Measurements from ENCODE around the gene IFITM1. TPM values are rescaled to one million over a fixed set of nuclear protein-coding genes. Genes with fewer than 3 reads are reported as not detected.
"Not testable (repeated sequence)": the region's sequence is repeated elsewhere in the genome, so short reads cannot be mapped to it uniquely, and the experiment has no call there.

Gene IFITM1
- polyA plus RNA-seq, 3 donors = 32.2 to 44.9 (median 33.7) TPM

DNA sequence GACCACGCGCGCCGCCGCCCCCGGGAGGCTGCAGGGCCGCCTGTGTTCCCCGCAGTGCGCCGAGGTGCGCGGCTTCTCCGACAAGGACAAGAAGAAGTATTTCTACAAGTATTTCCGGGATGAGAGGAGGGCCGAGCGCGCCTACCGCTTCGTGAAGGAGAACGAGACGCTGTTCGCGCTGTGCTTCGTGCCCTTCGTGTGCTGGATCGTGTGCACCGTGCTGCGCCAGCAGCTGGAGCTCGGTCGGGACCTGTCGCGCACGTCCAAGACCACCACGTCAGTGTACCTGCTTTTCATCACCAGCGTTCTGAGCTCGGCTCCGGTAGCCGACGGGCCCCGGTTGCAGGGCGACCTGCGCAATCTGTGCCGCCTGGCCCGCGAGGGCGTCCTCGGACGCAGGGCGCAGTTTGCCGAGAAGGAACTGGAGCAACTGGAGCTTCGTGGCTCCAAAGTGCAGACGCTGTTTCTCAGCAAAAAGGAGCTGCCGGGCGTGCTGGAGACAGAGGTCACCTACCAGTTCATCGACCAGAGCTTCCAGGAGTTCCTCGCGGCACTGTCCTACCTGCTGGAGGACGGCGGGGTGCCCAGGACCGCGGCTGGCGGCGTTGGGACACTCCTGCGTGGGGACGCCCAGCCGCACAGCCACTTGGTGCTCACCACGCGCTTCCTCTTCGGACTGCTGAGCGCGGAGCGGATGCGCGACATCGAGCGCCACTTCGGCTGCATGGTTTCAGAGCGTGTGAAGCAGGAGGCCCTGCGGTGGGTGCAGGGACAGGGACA is 32.9 kb upstream of the IFITM1 start:
- no peak for DNase-seq

DNA sequence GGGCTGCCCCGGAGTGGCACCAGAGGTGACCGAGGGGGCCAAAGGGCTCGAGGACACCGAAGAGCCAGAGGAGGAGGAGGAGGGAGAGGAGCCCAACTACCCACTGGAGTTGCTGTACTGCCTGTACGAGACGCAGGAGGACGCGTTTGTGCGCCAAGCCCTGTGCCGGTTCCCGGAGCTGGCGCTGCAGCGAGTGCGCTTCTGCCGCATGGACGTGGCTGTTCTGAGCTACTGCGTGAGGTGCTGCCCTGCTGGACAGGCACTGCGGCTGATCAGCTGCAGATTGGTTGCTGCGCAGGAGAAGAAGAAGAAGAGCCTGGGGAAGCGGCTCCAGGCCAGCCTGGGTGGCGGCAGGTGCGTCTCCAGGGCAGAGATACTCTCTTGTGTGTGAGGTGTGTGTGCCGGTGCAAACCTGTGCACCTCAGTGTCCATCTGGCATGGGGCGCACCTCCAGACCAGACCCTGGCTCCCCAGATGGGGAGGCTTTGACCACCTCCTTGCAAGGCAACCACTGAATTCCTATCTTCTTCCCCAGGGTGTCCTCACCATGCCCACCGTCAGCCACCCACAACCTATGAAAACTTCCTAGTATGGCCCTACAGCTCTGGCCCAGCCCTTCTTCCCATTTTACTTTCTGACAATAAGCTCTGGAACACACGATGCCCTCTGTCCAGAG is 32.2 kb upstream of the IFITM1 start:
- no peak for DNase-seq

DNA sequence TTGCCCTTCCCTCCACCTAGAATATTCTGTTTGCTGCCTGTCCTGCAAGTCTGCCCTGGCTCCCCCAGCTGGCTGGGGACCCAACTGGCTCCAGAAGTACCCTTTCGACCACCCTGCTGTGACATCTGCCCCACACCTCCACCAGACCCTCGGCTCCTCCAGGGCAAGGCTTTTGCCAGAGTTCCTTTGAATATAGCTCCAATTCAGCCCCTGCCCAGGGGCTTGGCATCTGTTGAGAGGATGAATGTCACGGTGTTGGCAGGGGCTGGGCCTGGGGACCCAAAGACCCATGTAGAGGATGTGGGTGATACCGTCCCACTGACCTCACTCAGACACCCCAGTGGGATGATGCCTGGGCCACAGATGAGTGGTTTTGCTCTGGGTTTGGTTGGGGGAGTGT is 31.7 kb upstream of the IFITM1 start:
- DNase-seq = no peak

DNA sequence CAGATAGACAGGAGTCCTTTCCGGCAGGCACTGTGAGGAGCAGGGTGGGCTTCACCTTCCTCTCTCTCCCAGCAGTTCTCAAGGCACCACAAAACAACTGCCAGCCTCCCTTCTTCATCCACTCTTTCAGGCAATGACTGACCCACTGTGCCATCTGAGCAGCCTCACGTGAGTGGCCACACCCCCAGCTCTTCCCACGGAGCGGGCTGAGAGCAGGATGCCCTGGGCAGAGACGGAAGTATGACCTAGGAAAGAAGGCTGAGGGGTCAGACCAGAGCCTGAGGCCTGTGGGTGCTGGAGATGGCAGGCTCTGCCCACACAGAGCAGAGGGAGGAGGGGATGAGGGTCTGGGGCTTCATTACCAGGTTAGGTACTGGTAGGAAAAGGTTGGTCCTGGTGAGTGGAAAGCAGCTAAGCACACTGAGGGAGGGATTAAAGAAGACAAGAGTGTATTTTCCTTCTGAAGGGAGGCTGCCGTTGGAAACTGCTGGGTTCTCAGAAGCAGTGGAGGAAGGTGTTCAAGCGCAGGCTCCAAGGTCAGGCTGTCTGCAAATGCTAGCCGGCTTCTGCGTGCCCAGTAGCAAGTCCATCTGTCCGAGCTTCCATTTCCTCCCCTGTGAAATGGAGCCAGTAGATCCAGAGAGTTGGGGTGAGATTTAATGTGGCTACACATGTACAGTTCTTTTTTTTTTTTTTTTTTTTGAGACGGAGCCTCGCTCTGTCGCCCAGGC is 31.0 kb upstream of the IFITM1 start:
- DNase-seq = no peak

DNA sequence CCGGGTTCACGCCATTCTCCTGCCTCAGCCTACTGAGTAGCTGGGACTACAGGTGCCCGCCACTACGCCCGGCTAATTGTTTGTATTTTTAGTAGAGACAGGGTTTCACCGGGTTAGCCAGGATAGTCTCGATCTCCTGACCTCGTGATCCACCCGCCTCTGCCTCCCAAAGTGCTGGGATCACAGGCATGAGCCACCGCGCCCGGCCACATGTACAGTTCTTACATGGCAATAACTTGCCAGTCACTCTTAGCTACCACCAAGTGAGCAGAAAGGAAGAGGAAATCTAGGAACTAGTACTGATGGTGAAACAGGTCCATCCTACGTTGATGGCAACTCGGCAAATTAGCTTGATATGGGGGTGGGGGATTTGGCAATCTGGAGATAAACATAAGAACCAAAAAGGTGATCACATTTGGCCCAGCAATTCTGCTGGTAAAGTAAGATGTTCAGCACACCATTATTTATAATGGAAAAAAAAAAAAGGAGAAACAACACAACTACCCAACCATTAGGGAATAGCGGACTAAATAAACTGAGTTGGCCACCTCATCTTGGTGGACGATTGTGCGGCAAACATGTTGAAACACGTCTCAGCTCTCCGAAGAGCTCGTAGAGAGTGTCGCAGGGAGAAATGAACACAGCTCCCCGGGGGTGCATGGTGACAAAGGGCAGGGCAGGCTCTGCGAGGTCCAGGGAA is 30.3 kb upstream of the IFITM1 start:
- no peak for DNase-seq

DNA sequence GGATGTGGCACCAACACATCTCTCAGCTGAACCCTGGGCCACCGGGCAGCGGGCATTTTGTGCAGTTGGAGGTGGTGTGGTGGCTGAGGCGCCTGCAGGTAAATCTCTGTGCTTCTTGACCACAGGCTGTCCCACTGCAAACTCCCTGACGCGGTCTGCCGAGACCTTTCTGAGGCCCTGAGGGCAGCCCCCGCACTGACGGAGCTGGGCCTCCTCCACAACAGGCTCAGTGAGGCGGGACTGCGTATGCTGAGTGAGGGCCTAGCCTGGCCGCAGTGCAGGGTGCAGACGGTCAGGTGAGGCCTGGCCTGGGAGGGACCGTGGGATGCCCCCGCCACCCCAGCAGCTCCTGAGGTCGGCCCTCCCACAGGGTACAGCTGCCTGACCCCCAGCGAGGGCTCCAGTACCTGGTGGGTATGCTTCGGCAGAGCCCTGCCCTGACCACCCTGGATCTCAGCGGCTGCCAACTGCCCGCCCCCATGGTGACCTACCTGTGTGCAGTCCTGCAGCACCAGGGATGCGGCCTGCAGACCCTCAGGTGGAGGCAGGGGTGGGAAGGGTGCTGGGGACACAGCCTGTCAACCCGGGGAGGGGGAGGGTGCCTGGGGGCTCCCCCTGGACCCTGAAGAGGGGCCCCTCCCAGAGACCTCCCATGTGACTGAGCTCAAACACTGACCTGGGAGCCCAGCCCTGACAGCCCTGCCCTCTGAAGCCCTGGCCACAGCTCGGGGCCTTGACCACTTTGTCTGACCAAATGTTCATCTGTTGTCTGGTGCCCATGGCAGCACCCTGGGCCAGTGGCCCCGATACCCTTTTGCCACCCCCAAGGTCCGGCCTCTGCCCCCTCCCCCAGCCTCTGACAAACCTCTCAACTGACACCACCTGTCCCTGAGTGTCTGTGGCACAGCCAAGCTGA is 29.5 kb upstream of the IFITM1 start:
- peak; percentile 57 for DNase-seq

DNA sequence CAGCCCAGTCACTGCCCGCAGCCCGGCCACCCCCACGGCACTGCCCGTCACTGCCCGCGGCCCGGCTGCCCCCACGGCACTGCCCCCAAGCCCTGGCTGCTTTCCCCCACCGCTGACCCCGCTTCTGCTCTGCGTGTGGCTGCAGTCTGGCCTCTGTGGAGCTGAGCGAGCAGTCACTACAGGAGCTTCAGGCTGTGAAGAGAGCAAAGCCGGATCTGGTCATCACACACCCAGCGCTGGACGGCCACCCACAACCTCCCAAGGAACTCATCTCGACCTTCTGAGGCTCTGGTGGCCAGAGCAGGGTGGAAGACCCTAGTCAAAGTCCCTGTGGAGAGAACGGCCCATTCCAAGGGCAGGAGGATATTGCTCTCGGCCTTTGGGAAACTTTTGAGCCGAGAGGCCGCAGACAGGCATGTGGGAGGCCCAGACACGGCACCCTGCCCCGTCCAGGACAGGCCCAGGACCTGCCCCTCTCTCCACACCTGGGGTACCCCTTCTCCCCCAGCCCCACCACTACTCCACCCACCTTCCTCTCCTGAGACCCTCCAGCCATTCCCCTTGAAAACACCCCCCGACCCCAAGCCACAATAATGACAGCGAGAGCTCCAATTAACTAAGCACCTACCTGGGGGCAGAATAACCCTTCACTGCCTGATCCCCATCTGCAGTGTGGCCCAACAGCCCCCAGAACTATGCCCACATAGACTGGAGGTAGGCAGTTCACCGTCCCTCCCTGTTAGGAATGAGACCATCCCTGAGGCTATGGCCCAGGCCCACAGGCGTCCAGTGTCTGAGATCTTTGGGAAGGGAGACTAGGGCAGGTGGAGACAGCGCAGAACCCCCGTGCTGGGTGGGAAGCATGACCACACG is 28.6 kb upstream of the IFITM1 start:
- DNase-seq = no peak

DNA sequence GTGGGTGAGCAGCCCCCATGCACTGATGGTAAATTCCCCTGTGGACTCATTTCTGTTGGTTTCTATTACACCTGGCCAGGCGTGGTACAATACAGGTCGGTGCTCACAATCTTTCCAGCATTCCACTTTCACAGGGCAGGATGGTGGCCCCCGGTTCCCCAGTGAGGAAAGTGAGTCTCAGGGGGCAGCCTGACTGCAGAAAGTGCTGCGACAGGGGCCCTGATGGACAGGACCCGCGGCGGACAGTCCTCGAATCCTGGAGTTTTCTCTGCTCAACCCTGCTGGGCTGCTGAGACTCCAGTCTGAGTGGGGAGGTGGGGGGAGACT is 28.0 kb upstream of the IFITM1 start:
- DNase-seq = no peak

DNA sequence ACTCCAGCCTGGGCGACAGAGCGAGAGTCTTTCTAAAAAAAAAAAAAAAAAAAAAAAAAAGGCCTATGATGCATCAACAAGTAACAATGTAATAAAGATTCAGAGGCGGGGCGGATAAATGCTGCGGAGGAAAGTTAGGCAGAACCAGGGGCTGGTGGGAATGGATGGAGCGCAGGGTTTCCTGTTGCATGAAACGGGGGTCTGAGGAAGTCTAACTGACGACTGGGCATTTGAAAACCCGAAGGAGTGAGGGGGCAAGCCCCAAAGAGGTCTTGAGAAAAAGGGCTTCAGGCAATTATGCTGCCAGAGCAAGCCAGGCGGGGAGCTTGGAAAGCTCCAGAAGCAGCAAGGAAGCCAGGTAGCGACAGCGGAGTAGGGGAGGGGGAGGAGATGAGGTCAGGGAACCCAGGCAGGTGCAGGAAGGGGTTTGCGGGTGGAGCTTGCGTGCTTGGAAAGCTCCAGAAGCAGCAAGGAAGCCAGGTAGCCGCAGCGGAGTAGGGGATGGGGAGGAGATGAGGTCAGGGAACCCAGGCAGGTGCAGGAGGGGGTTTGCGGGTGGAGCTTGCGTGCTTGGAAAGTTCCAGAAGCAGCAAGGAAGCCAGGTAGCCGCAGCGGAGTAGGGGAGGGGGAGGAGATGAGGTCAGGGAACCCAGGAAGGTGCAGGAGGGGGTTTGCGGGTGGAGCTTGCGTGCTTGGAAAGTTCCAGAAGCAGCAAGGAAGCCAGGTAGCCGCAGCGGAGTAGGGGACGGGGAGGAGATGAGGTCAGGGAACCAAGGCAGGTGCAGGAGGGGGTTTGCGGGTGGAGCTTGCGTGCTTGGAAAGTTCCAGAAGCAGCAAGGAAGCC is 26.6 kb upstream of the IFITM1 start:
- DNase-seq = not testable (repeated sequence)

DNA sequence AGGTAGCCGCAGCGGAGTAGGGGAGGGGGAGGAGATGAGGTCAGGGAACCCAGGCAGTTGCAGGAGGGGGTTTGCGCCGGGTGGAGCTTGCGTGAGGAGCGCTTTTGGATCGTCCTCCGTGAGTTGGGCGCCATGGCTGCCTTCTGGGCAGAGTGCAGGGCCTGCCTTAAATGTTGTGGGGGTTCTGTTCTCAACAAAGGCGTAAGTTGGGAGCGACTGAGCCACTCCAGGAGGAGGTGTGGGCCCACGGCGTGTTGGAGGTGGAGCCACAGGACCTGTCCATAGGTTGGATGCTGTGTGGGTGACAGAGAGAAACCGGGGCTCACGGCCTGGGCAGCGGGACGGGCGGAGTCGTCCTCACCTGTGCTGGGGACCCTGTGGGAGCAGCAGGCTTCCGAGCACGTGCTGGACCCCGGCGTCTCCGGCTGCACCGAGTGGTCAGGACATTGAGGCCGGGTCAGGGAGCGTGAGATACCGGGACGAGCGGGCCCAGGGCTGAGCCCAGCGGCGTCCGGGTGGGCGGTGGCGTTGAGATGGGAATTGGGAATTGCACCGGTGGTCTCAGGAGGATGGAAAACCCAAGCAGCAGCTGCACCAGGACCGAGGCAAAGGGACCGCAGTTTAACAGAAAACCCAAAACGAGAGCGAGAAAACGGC is 25.9 kb upstream of the IFITM1 start:
- DNase-seq = no peak

DNA sequence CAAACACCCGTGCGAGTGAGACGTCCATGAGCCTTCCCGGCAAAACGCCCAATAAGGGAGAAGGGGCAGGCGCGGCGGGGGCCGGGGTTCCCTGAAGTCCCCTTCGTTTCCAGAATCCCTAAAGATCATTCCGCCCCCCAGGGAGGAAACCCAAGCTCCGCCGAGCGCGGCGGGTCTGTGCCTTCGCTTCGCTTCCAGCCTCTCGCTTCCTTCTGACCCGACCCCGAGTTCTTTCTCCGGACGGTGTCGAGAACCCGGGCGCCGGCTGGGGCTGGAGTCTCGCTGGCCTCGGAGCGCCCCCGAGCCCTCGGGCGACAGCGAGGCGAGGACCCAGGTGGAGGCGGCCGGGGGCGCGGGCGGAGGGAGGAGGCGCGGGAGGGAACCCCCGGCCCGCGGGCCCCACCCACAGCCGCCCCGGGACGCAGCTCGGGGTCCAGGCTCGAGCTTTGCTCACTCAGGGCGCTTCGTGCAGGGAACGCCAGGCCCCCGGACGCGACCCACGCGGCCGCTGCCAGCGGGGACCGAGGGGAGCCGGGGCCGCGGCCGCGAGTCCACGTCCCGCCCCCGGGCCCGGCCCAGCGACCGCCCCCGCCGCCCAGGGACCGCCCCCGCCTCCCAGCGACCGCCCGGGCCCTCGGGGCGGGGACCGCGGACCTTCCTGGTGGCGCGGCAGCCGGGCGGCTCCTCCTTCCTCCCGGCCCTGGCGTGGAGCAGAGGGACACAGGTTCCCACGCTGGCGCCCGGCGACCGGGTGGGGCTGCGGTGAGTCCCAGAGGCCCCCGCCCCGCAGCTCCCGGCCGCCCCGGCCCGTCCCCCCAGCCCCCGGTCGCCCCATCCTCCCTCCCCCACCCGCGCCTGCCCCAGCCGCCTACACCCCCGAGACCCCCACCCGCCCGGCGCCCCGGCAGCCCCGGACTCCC is 25.1 kb upstream of the IFITM1 start, which contains the start of gene PGGHG:
TSS of gene PGGHG (plus strand) at position 649 of the 920 bp plus-strand sequence. CDS start 691 bp downstream, outside the sequence.
- DNase-seq = no peak

DNA sequence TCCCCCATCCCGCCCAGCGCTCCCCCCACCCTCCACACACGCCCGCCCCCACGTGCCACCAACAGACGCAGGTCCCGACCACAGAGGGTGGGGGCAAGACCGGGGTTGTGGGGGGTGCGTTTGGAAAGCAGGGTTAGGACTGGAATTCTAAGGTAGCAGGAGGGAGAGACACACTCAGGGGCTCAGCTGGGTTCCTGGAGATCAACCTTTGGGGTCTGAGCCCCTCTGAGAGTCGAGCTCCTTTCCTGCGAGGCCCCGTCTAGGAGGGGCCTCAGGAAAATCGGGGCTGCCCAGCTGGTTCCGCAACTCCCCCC is 24.5 kb upstream of the IFITM1 start:
- DNase-seq = no peak

DNA sequence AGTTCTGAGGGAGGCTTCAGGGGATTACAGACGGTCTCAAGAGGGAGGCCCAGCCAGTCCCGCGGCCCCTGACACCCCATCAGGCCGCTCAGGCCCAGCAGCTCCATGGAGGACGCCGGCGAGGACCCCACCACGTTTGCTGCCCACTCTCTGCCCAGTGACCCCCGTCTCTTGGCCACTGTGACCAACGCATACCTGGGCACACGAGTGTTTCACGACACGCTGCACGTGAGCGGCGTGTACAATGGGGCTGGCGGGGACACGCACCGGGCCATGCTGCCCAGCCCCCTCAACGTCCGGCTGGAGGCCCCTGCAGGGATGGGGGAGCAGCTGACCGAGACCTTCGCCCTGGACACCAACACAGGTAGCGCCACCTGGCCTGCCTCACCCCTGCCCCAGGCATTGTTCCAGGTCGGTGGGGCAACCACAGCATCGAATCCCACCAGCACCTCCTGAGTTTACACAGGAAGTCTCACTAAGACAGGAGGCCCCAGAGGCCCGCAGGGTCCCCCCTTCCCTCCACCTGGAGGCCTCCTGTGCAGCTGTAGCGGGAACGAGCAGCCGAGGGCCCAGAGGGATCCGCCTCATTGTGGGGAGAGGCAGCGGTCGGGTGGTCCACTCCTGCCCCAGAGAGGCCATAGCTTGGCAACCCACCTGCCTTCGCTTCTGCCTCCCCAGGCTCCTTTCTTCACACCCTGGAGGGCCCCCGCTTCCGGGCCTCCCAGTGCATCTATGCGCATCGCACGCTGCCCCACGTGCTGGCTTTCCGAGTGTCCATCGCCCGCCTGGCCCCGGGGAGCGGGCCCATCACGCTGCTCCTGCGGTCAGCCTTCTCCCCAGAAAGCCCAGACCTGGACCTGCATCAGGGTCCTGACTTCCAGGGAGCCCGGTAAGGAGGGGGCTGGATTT is 23.9 kb upstream of the IFITM1 start:
- no peak for DNase-seq

DNA sequence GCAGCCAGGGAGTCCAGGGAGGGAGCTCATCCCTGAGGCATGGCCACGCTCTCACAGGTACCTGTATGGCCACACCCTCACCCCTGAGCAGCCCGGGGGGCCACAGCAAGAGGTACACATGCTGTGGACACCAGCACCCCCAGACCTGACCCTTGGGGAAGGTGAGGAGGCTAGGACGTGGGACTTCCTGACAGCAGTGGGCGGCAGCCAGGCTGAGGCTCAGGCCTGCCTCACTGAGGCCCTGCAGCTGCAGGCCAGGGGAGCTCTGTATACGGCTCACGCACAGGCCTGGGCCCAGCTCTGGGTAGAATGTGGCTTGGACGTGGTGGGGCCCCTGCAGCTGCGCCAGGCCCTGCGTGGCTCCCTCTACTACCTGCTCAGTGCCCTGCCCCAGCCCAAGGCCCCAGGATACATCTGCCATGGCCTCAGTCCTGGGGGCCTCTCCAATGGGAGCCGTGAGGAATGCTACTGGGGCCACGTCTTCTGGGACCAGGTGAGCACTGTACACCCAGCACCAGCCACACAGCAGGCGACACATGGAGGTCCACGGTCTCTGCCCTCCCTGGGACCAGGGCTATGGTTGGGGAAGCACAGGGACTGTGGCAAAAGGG is 23.1 kb upstream of the IFITM1 start:
- no peak for DNase-seq

DNA sequence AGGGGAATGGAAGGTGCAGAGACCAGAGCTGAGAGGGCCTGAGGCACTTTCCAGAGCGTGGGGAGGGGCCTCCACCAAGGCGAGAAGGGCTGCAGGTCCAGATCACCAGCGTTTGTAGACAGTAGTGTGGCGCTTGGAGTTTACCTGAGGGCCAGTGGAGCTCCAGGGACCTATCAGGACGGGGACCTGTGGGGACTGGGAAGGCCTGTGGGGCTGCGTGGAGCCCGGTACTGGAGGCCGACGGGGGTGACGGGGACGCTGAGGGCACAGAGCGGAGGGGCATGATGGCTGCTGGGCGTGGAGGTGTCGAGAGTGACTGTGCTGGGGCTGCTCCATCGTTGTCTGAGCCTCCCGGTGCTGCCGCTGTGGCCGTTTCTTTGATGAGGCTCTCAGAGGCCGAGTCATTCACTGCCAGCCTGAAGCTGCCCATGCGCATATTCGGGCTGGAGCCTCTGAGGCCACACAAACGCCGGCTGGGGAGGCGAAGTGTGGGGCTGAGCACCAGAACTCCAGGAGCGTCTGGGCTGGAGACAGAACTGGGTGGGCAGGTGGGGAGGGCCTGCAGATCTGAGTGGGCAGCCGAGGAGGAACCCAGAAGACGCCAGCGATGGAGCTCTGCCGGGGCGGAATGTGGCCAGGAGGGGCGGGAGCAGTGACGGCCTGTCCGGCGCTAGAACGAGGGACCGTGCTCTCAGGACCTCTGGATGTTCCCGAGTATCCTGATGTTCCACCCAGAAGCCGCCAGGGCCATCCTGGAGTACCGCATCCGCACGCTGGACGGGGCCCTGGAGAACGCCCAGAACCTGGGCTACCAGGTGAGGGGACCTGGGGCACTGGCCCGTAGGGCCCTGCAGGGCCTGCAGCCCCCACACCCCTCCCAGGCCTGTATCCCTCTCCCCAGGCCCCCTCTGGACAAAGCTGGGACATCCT is 22.3 kb upstream of the IFITM1 start:
- DNase-seq = no peak
